H1 (cell line): Measurements from ENCODE around the gene RPRML. TPM values are rescaled to one million over a fixed set of nuclear protein-coding genes. Genes with fewer than 3 reads are reported as not detected.

Experiments used
- CTCF ChIA-PET: fragments of 300-600 bp; sonication (Branson Sonifier 250); formaldehyde crosslinking; loops from one replicate; lab custom pipeline; 2021; ENCODE audit not compliant: partially characterized antibody; lab: Charles Lee
- POLR2A ChIA-PET: fragments of 300-600 bp; sonication (Branson Sonifier 250); formaldehyde crosslinking; loops from one replicate; lab custom pipeline; 2021; ENCODE audit warnings: inconsistent platforms; ENCODE audit not compliant: partially characterized antibody; lab: Charles Lee
- DNase-seq, 2 experiments: peaks; one replicate each; pipeline versions ENCODE4 v3.0.0 to v3.0.0-alpha.2; 2010 to 2022; ENCODE audit warnings: low spot score in 2 of 2, low read depth in 1 of 2, mixed read lengths in 1 of 2
- FAIRE-seq: peaks from 2 replicates; lab custom pipeline; 2011; peaks lifted over from hg19 to GRCh38; lab: Jason Lieb, UNC
- H2AFZ ChIP-seq: 2 replicates; pipeline ENCODE4 v1.8.1; 2012; ENCODE audit warnings: low read length, inconsistent platforms
- H2AK5ac ChIP-seq: 2 replicates; pipeline ENCODE4 v1.6.1; 2013; ENCODE audit warnings: low read depth, low read length
- H2BK120ac ChIP-seq: replicated peaks from 2 replicates; pipeline ENCODE3; 2013; ENCODE audit warnings: low read depth, low read length, inconsistent platforms
- H2BK12ac ChIP-seq: 2 replicates; pipeline ENCODE4 v1.6.1; 2013; ENCODE audit warnings: low read depth, low read length
- H2BK15ac ChIP-seq: 2 replicates; pipeline ENCODE4 v1.6.1; 2013; ENCODE audit warnings: low read length
- H2BK20ac ChIP-seq: 2 replicates; pipeline ENCODE4 v1.6.1; 2013; ENCODE audit warnings: low read length
- H2BK5ac ChIP-seq: 2 replicates; pipeline ENCODE4 v1.6.1; 2013; ENCODE audit warnings: low read depth, low read length
- H3K14ac ChIP-seq: 2 replicates; pipeline ENCODE4 v1.6.1; 2013; ENCODE audit warnings: inconsistent platforms; ENCODE audit not compliant: insufficient read length
- H3K18ac ChIP-seq: 2 replicates; pipeline ENCODE4 v1.6.1; 2013; ENCODE audit warnings: low read length; ENCODE audit errors: extremely low read depth
- H3K23ac ChIP-seq: 2 replicates; pipeline ENCODE4 v1.6.1; 2013; ENCODE audit warnings: inconsistent platforms; ENCODE audit not compliant: insufficient read length
- H3K23me2 ChIP-seq: 2 replicates; pipeline ENCODE4 v1.6.1; 2013; ENCODE audit warnings: low read depth, low read length
- H3K27ac ChIP-seq: 2 replicates; pipeline ENCODE4 v1.6.1; 2011; ENCODE audit warnings: low read depth, low read length, inconsistent platforms
- H3K27me3 ChIP-seq, 4 experiments: replicated peaks in 1 of 4; 1 replicate in 1 of 4; 2 replicates in 3 of 4; pipeline versions ENCODE4 v1.6.1 to v1.8.1; 2011 to 2013; ENCODE audit warnings: low read length in 3 of 4, mild to moderate bottlenecking in 3 of 4, inconsistent platforms in 2 of 4, mixed read lengths in 2 of 4, moderate library complexity in 1 of 4; ENCODE audit not compliant: control insufficient read depth in 3 of 4, insufficient read depth in 3 of 4; ENCODE audit errors: extremely low read depth in 1 of 4
- H3K36me3 ChIP-seq, 4 experiments: 2 replicates each; pipeline versions ENCODE4 v1.6.1 to v1.8.1; 2011 to 2013; ENCODE audit warnings: mild to moderate bottlenecking in 4 of 4, low read length in 3 of 4, moderate library complexity in 2 of 4, control low read depth in 1 of 4, inconsistent platforms in 1 of 4; ENCODE audit not compliant: insufficient read depth in 4 of 4, control insufficient read depth in 2 of 4
- H3K4ac ChIP-seq: replicated peaks from 2 replicates; pipeline ENCODE3; 2013; ENCODE audit warnings: low read length, low read depth, mixed read lengths, inconsistent platforms; ENCODE audit not compliant: insufficient read length
- H3K4me1 ChIP-seq, 4 experiments: replicated peaks in 1 of 4; 1 replicate in 1 of 4; 2 replicates in 3 of 4; pipeline versions ENCODE4 v1.6.1 to v1.8.1; 2011 to 2013; ENCODE audit warnings: low read length in 3 of 4, inconsistent platforms in 2 of 4, mixed read lengths in 1 of 4; ENCODE audit not compliant: insufficient read depth in 4 of 4, control insufficient read depth in 3 of 4
- H3K4me2 ChIP-seq, 2 experiments: 2 replicates each; pipeline versions ENCODE4 v1.6.1 to v1.8.1; 2011 to 2013; ENCODE audit warnings: low read depth in 2 of 2, low read length in 2 of 2, control low read depth in 1 of 2, inconsistent platforms in 1 of 2, mild to moderate bottlenecking in 1 of 2; ENCODE audit not compliant: insufficient read depth in 1 of 2
- H3K4me3 ChIP-seq, 4 experiments: fragments of 200-600, 300-600 bp in 1 of 4; sonication (generic), shearing (Covaris generic), sonication (Bioruptor Twin) in 1 of 4; 2 replicates each; pipeline versions ENCODE4 v1.5.1 to v1.8.1; 2011 to 2016; ENCODE audit warnings: low read length in 4 of 4, low read depth in 3 of 4, control low read depth in 2 of 4, inconsistent platforms in 2 of 4, mild to moderate bottlenecking in 2 of 4, mixed read lengths in 1 of 4, moderate library complexity in 1 of 4; ENCODE audit not compliant: insufficient read depth in 2 of 4; ENCODE audit errors: extremely low read depth in 1 of 4
- H3K56ac ChIP-seq: replicated peaks from 2 replicates; pipeline ENCODE3; 2013; ENCODE audit warnings: low read depth, mild to moderate bottlenecking, mixed read lengths, low read length, inconsistent platforms; ENCODE audit not compliant: insufficient read length
- H3K79me1 ChIP-seq: 2 replicates; pipeline ENCODE4 v1.6.1; 2013; ENCODE audit warnings: low read depth, low read length, control low read depth
- H3K79me2 ChIP-seq, 2 experiments: 2 replicates each; pipeline versions ENCODE4 v1.6.1 to v1.8.1; 2012 to 2013; ENCODE audit warnings: low read length in 2 of 2, mild to moderate bottlenecking in 2 of 2, inconsistent platforms in 1 of 2; ENCODE audit not compliant: insufficient read depth in 2 of 2, control insufficient read depth in 1 of 2
- H3K9ac ChIP-seq, 4 experiments: replicated peaks in 1 of 4; 1 replicate in 1 of 4; 2 replicates in 3 of 4; pipeline versions ENCODE4 v1.6.1 to v1.8.1; 2011 to 2013; ENCODE audit warnings: low read depth in 3 of 4, low read length in 3 of 4, control low read depth in 2 of 4, mild to moderate bottlenecking in 2 of 4, moderate library complexity in 2 of 4, inconsistent platforms in 1 of 4; ENCODE audit errors: extremely low read depth in 1 of 4
- H3K9me3 ChIP-seq, 2 experiments: 2 replicates each; pipeline versions ENCODE4 v1.6.1 to v1.8.1; 2012 to 2013; ENCODE audit warnings: mild to moderate bottlenecking in 2 of 2, moderate library complexity in 2 of 2, control low read depth in 1 of 2, inconsistent platforms in 1 of 2, low read depth in 1 of 2, low read length in 1 of 2, mixed read lengths in 1 of 2; ENCODE audit not compliant: insufficient read depth in 2 of 2
- H4K20me1 ChIP-seq, 2 experiments: replicated peaks in 1 of 2; 2 replicates each; pipeline versions ENCODE3 to v1.8.1; 2011 to 2013; ENCODE audit warnings: inconsistent platforms in 2 of 2, low read length in 2 of 2, mild to moderate bottlenecking in 1 of 2; ENCODE audit not compliant: insufficient read depth in 2 of 2, control insufficient read depth in 1 of 2
- H4K5ac ChIP-seq: 2 replicates; pipeline ENCODE4 v1.6.1; 2013; ENCODE audit warnings: low read length, low read depth, mixed read lengths, inconsistent platforms; ENCODE audit not compliant: insufficient read length
- H4K8ac ChIP-seq: 2 replicates; pipeline ENCODE4 v1.8.0; 2013; ENCODE audit warnings: mild to moderate bottlenecking, moderate library complexity, low read length, inconsistent platforms; ENCODE audit not compliant: insufficient read depth; ENCODE audit errors: extremely low read depth
- H4K91ac ChIP-seq: replicated peaks from 2 replicates; pipeline ENCODE3; 2013; ENCODE audit warnings: low read length, mixed read lengths, inconsistent platforms; ENCODE audit not compliant: insufficient read length
- FOSL1 ChIP-seq: IDR thresholded peaks from 2 replicates; pipeline ENCODE4 v1.6.1; 2011; ENCODE audit warnings: mild to moderate bottlenecking, low read depth, low read length, moderate library complexity; ENCODE audit not compliant: insufficient read depth
- RNF2 ChIP-seq: fragments of 200-900, 300-1000 bp; sonication (generic); IDR thresholded peaks from 2 replicates; pipeline ENCODE4 v1.7.1; 2016; ENCODE audit warnings: borderline replicate concordance, low read depth, mild to moderate bottlenecking, antibody characterized with exemption, low read length; ENCODE audit not compliant: poor library complexity, severe bottlenecking; ENCODE audit errors: missing control alignments
- SUZ12 ChIP-seq: fragments of 200-600 bp; sonication (generic); IDR thresholded peaks from 2 replicates; pipeline ENCODE4 v1.6.1; 2012; ENCODE audit warnings: mild to moderate bottlenecking, inconsistent platforms, low read length, moderate library complexity, mixed read lengths
- ZNF274 ChIP-seq: IDR thresholded peaks from 2 replicates; pipeline ENCODE4 v1.7.0; 2012; ENCODE audit warnings: low read length, borderline replicate concordance; ENCODE audit errors: extremely low read depth
- WGBS, 2 experiments: shearing (Covaris generic) in 1 of 2; methylation state at CpG; one replicate each; pipeline versions ENCODE4 v1.1.6 to v1.1.7; 2013 to 2015; ENCODE audit warnings: low lambda C conversion rate in 2 of 2, mixed read lengths in 2 of 2, inconsistent platforms in 1 of 2, low coverage in 1 of 2, missing lambda C conversion rate in 1 of 2; ENCODE audit not compliant: insufficient replicate concordance in 2 of 2, insufficient coverage in 1 of 2, insufficient read length in 1 of 2; ENCODE audit errors: extremely low coverage in 1 of 2, missing lambda C conversion rate in 1 of 2; 5-methylcytosine and 5-hydroxymethylcytosine counted together
- polyA plus RNA-seq, 7 experiments: library from polyadenylated mRNA; depleted of rRNA in 3 of 7; stranded (reverse) in 5 of 7; unstranded in 2 of 7; fragments of >200 nt in 5 of 7; fragments of 200-250 nt in 2 of 7; gene quantifications; 1 replicate in 5 of 7; 2 replicates in 1 of 7; 4 replicates in 1 of 7; pipeline versions ENCODE4 v1.2.1 to v1.2.3, GENCODE V29; 2011 to 2013; ENCODE audit warnings: missing spikeins in 2 of 7, mixed read lengths in 2 of 7
- total RNA-seq: library from RNA; stranded (reverse); fragmentation: NEBNext Ultra II Directional; extraction: Animal tissue kit (Norgen Biotek cat#: 25700); gene quantifications from 2 replicates; pipeline ENCODE4 v1.2.1, GENCODE V29; 2021

The RPRML gene
- total and polyA plus RNA-seq, 2 of the 8 experiments (the other 6 are each of a cell fraction or from before 2014, with no cell fraction given), result 3.5 to 5.5 TPM

- Histone ChIP-seq H3K36me3 (peaks cover 19 to 56% (median 36%) of the 10 kb centered on the region in 4 experiments), H2BK20ac (no peak overlapping the region), H3K9me3 (no peaks in the 10 kb centered on the region), H2AK5ac (no peak overlapping the region), H4K8ac (no peak overlapping the region), H3K79me1 (peaks cover 17% of the 10 kb centered on the region), H2BK15ac (no peak overlapping the region), H3K14ac (no peak overlapping the region), H3K9ac (no peak overlapping the region), H2AFZ (no peak overlapping the region), H3K79me2 (peaks cover 5 to 44% of the 10 kb centered on the region in 2 experiments; a peak in 3 of 4 replicates), H2BK120ac (no peak overlapping the region), H4K20me1 (peaks cover 6 to 12% of the 10 kb centered on the region in 2 experiments), H3K4me3 (no peak overlapping the region), H4K5ac (no peak overlapping the region), H3K23me2 (no peaks in the 10 kb centered on the region), H3K4me1 (no peaks in the 10 kb centered on the region), H3K56ac (no peak overlapping the region), H3K27ac (no peak overlapping the region), H2BK5ac (no peak overlapping the region), H3K27me3 (no peaks in the 10 kb centered on the region; a peak in 1 of 7 replicates), H3K23ac (no peak overlapping the region), H3K18ac (no peak overlapping the region), H2BK12ac (no peak overlapping the region), H4K91ac (no peak overlapping the region), H3K4ac (no peak overlapping the region), H3K4me2 (no peak overlapping the region)
- ChIA-PET POLR2A (no interaction called here), CTCF (interaction anchor here (1.3 to 1.5 kb wide), 4 partner anchors 11 to 14 kb away, joined by 3 to 7 read pairs (median 5); no protein-coding TSS in a partner anchor)
- 78% methylated on average over 4 of the region's 4 CpGs; no CpG with 5 or more reads in 1 of the 2 experiments for WGBS, 2 experiments
- no peak for FAIRE-seq
- TF ChIP-seq ZNF274, result no peak
- no peak for TF ChIP-seq SUZ12
- TF ChIP-seq RNF2, result no peak
- TF ChIP-seq FOSL1, result no peak
- DNase-seq, result no peak
Measured at GRCh38 chr17:46930051-46930450, 49.0 kb downstream of the RPRML start.
